Chondrocyte (in vitro differentiated cells): ENCODE measurements around the gene HHAT. TPM values are rescaled to one million over a fixed set of nuclear protein-coding genes. Genes with fewer than 3 reads are reported as not detected.

Source experiments
- DNase-seq: peaks from one replicate; pipeline ENCODE4 v3.0.0; 2021; ENCODE audit warnings: mixed read lengths, low spot score
- H3K27ac Mint-ChIP-seq: one replicate; pipeline ENCODE4 v1.8.0; 2021; ENCODE audit warnings: mild to moderate bottlenecking, moderate library complexity, mixed read lengths; ENCODE audit not compliant: unreplicated experiment
- H3K27me3 Mint-ChIP-seq: 2 replicates; pipeline ENCODE4 v1.8.0; 2021; ENCODE audit warnings: low read depth, mixed read lengths
- H3K36me3 Mint-ChIP-seq: 2 replicates; pipeline ENCODE4 v1.8.0; 2021; ENCODE audit warnings: low read depth, mixed read lengths
- H3K4me1 Mint-ChIP-seq: 2 replicates; pipeline ENCODE4 v1.8.0; 2021; ENCODE audit warnings: low read depth, mild to moderate bottlenecking, mixed read lengths
- H3K4me3 Mint-ChIP-seq: one replicate; pipeline ENCODE4 v1.8.0; 2021; ENCODE audit warnings: mild to moderate bottlenecking, moderate library complexity, mixed read lengths; ENCODE audit not compliant: unreplicated experiment
- H3K9me3 Mint-ChIP-seq: 2 replicates; pipeline ENCODE4 v1.8.0; 2021; ENCODE audit warnings: low read depth, mixed read lengths
- CTCF ChIP-seq: fragments of 200-600 bp; sonication (generic); IDR thresholded peaks from 2 replicates; pipeline ENCODE4 v1.5.0; 2021; ENCODE audit warnings: antibody characterized with exemption, mild to moderate bottlenecking, moderate library complexity
- total RNA-seq: library from RNA; stranded (reverse); gene quantifications from 3 replicates; pipeline ENCODE4 v1.2.1, GENCODE V29; 2021

Gene HHAT
- total RNA-seq, 1 donor from 2014 or later = 6.4 TPM

- Mint-ChIP-seq H3K27ac (no peak overlapping the region), H3K4me1 (no peaks in the 10 kb centered on the region), H3K9me3 (no peaks in the 10 kb centered on the region), H3K4me3 (no peak overlapping the region), H3K27me3 (no peaks in the 10 kb centered on the region), H3K36me3 (peaks cover 4% of the 10 kb centered on the region)
- no peak for TF ChIP-seq CTCF
- no peak for DNase-seq
Measured at GRCh38 chr1:210677533-210677932, 348.8 kb downstream of the HHAT start.

- H3K27me3 Mint-ChIP-seq = no peaks in the 10 kb centered on the region
- no peaks in the 10 kb centered on the region for H3K9me3 Mint-ChIP-seq
- no peak overlapping the region for H3K27ac Mint-ChIP-seq
- H3K36me3 Mint-ChIP-seq = peaks cover 6% of the 10 kb centered on the region
- no peak for DNase-seq
- TF ChIP-seq CTCF = no peak
- no peaks in the 10 kb centered on the region for H3K4me1 Mint-ChIP-seq
- H3K4me3 Mint-ChIP-seq = no peak overlapping the region
Measured at GRCh38 chr1:210678306-210678705, 349.6 kb downstream of the HHAT start.

- no peak overlapping the region for H3K4me3 Mint-ChIP-seq
- H3K9me3 Mint-ChIP-seq = no peaks in the 10 kb centered on the region
Measured at GRCh38 chr1:210681158-210681557, 352.5 kb downstream of the HHAT start.

GRCh38 chr1:210683403-210684047 lies 354.8 kb downstream of the HHAT start:
- no peak for TF ChIP-seq CTCF
- Mint-ChIP-seq H3K4me1 (peaks cover 5% of the 10 kb centered on the region), H3K27me3 (no peaks in the 10 kb centered on the region), H3K27ac (no peak overlapping the region), H3K9me3 (no peaks in the 10 kb centered on the region), H3K36me3 (peaks cover 8% of the 10 kb centered on the region), H3K4me3 (no peak overlapping the region)
- DNase-seq = no peak

More at GRCh38 chr1:210681158-210681557, 352.5 kb downstream of the HHAT start:
- no peak for TF ChIP-seq CTCF
- no peaks in the 10 kb centered on the region for H3K27me3 Mint-ChIP-seq
- DNase-seq = no peak
- peaks cover 9% of the 10 kb centered on the region for H3K36me3 Mint-ChIP-seq
- no peaks in the 10 kb centered on the region for H3K4me1 Mint-ChIP-seq
- H3K27ac Mint-ChIP-seq = no peak overlapping the region

GRCh38 chr1:210684466-210685294 lies 356.0 kb downstream of the HHAT start:
- Mint-ChIP-seq H3K36me3 (peaks cover 8% of the 10 kb centered on the region), H3K4me1 (peaks cover 5% of the 10 kb centered on the region), H3K9me3 (no peaks in the 10 kb centered on the region), H3K4me3 (no peak overlapping the region), H3K27me3 (no peaks in the 10 kb centered on the region), H3K27ac (no peak overlapping the region)
- DNase-seq = no peak
- no peak for TF ChIP-seq CTCF
